ENCODE measurements around the gene DCLK1.

DNA sequence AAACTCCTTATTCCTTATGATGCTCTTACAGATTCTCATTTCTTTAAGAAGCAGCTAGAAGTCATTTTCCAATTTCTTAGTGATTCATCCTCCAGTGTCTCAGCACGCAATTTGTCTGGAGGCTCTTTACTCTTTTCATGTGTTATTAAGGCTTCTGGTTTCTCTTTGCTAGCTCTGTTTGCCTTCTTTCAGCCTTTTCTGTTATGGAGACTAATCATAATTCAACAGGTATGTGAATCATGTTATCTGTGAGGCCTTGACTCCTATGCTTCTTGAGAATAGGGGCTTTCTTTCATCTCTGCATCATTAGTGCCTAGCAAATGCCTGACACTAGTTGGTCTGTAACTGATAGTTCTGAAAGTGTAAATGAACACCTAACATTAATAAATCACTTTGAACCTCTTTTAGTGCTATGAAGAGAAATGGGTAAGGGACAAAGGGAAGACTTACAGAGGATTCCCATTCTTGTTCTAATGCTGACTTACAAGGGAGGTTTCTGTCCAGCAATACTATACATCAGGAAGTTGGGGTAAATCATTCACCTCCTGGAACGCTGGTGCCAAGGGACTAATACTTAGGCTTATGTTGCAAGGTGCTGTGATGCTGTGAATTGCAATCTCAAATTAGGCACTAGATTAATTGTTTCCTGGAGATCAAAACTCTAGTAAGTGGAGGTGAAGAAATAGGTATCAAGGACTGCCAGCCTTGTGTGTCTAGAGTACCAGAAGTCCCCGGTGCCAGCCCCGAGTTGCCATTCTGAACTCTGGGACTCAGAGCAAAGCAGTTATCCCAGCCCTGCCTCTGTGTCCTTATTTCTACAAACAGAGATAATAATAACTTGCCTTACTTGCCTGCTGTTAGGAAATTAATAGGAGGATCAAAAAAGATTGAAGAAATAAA is 265.6 kb downstream of the DCLK1 start:
- TF ChIP-seq TAF1 (conservative IDR thresholded peaks at IDR 0.05) (no peak), RXRA (IDR thresholded peaks at IDR 0.05) (no peak), RAD21 (IDR thresholded peaks at IDR 0.05) (no peak), GABPA (IDR thresholded peaks at IDR 0.05 in 1 of 2, conservative IDR thresholded peaks at IDR 0.05 in 1 of 2) (no peak)
- TF ChIP-seq, protein P1, sequence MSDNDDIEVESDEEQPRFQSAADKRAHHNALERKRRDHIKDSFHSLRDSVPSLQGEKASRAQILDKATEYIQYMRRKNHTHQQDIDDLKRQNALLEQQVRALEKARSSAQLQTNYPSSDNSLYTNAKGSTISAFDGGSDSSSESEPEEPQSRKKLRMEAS (IDR thresholded peaks at IDR 0.05), result no peak
- TF ChIP-seq, protein P2, sequence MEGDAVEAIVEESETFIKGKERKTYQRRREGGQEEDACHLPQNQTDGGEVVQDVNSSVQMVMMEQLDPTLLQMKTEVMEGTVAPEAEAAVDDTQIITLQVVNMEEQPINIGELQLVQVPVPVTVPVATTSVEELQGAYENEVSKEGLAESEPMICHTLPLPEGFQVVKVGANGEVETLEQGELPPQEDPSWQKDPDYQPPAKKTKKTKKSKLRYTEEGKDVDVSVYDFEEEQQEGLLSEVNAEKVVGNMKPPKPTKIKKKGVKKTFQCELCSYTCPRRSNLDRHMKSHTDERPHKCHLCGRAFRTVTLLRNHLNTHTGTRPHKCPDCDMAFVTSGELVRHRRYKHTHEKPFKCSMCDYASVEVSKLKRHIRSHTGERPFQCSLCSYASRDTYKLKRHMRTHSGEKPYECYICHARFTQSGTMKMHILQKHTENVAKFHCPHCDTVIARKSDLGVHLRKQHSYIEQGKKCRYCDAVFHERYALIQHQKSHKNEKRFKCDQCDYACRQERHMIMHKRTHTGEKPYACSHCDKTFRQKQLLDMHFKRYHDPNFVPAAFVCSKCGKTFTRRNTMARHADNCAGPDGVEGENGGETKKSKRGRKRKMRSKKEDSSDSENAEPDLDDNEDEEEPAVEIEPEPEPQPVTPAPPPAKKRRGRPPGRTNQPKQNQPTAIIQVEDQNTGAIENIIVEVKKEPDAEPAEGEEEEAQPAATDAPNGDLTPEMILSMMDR (IDR thresholded peaks at IDR 0.05; ENCODE audit: low read depth, low read length, missing input control), result no peak
- TF ChIP-seq, protein P3, sequence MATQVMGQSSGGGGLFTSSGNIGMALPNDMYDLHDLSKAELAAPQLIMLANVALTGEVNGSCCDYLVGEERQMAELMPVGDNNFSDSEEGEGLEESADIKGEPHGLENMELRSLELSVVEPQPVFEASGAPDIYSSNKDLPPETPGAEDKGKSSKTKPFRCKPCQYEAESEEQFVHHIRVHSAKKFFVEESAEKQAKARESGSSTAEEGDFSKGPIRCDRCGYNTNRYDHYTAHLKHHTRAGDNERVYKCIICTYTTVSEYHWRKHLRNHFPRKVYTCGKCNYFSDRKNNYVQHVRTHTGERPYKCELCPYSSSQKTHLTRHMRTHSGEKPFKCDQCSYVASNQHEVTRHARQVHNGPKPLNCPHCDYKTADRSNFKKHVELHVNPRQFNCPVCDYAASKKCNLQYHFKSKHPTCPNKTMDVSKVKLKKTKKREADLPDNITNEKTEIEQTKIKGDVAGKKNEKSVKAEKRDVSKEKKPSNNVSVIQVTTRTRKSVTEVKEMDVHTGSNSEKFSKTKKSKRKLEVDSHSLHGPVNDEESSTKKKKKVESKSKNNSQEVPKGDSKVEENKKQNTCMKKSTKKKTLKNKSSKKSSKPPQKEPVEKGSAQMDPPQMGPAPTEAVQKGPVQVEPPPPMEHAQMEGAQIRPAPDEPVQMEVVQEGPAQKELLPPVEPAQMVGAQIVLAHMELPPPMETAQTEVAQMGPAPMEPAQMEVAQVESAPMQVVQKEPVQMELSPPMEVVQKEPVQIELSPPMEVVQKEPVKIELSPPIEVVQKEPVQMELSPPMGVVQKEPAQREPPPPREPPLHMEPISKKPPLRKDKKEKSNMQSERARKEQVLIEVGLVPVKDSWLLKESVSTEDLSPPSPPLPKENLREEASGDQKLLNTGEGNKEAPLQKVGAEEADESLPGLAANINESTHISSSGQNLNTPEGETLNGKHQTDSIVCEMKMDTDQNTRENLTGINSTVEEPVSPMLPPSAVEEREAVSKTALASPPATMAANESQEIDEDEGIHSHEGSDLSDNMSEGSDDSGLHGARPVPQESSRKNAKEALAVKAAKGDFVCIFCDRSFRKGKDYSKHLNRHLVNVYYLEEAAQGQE (IDR thresholded peaks at IDR 0.05), result no peak
- TF ChIP-seq, protein P4, sequence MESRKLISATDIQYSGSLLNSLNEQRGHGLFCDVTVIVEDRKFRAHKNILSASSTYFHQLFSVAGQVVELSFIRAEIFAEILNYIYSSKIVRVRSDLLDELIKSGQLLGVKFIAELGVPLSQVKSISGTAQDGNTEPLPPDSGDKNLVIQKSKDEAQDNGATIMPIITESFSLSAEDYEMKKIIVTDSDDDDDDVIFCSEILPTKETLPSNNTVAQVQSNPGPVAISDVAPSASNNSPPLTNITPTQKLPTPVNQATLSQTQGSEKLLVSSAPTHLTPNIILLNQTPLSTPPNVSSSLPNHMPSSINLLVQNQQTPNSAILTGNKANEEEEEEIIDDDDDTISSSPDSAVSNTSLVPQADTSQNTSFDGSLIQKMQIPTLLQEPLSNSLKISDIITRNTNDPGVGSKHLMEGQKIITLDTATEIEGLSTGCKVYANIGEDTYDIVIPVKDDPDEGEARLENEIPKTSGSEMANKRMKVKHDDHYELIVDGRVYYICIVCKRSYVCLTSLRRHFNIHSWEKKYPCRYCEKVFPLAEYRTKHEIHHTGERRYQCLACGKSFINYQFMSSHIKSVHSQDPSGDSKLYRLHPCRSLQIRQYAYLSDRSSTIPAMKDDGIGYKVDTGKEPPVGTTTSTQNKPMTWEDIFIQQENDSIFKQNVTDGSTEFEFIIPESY (IDR thresholded peaks at IDR 0.05), result no peak
